Heart right ventricle (tissue), 16 donors: ENCODE results near the gene MED4. TPM values are rescaled to one million over a fixed set of nuclear protein-coding genes. Genes with fewer than 3 reads are reported as not detected.

Source experiments
- ATAC-seq, 8 donors: fragments of 200-7000 bp; cut with Tn5 transposase; one replicate each; pipeline ENCODE4 v1.9.1; 2020; ENCODE audit warnings: mild to moderate bottlenecking in 8 of 8, moderate library complexity in 8 of 8, moderate number of reproducible peaks in 1 of 8
- DNase-seq, 2 donors: peaks; one replicate each; pipeline ENCODE4 v3.0.0-alpha.2; 2020
- H3K27ac ChIP-seq, 10 donors: fragments of 200-600 bp; sonication (generic) in 2 of 10; one replicate each; pipeline versions ENCODE4 v1.5.0 to v1.8.0; 2020 to 2022; ENCODE audit warnings: mild to moderate bottlenecking in 3 of 10
- H3K27me3 ChIP-seq, 7 donors: fragments of 200-600 bp; one replicate each; pipeline ENCODE4 v1.8.0; 2021 to 2022; ENCODE audit warnings: mild to moderate bottlenecking in 2 of 7
- H3K36me3 ChIP-seq, 9 donors: fragments of 200-600 bp; sonication (generic) in 1 of 9; one replicate each; pipeline versions ENCODE4 v1.5.0 to v1.8.0; 2020 to 2022; ENCODE audit warnings: mild to moderate bottlenecking in 2 of 9
- H3K4me1 ChIP-seq, 9 donors: fragments of 200-600 bp; sonication (generic) in 1 of 9; one replicate each; pipeline versions ENCODE4 v1.5.0 to v1.8.0; 2020 to 2022; ENCODE audit warnings: mild to moderate bottlenecking in 4 of 9
- H3K4me3 ChIP-seq, 10 donors: fragments of 200-600 bp; sonication (generic) in 2 of 10; one replicate each; pipeline versions ENCODE4 v1.5.0 to v1.8.0; 2020 to 2022; ENCODE audit warnings: mild to moderate bottlenecking in 7 of 10, moderate library complexity in 2 of 10
- H3K9me3 ChIP-seq, 11 donors: fragments of 200-600 bp in 10 of 11; sonication (generic) in 2 of 11; one replicate each; pipeline versions ENCODE4 v1.5.0 to v1.8.0; 2013 to 2022; ENCODE audit warnings: mild to moderate bottlenecking in 2 of 11, control low read depth in 1 of 11, moderate library complexity in 1 of 11
- CTCF ChIP-seq, 9 donors: fragments of 200-600 bp; sonication (generic) in 2 of 9; IDR thresholded peaks; one replicate each; pipeline versions ENCODE4 v1.5.0 to v1.8.0; 2021 to 2022; ENCODE audit warnings: antibody characterized with exemption in 9 of 9, mild to moderate bottlenecking in 5 of 9, moderate library complexity in 1 of 9
- WGBS, 2 donors: extraction: QIAGEN DNeasy Blood & Tissue Kit; methylation state at CpG; one replicate each; pipeline ENCODE4 v1.1.7; 2013; ENCODE audit warnings: inconsistent platforms in 1 of 2; 5-methylcytosine and 5-hydroxymethylcytosine counted together
- intact Hi-C, 10 donors: fragments of 100-400 bp; cut with DNase I; formaldehyde crosslinking; loops; one replicate each; pipeline versions ENCODE4 v1.11.1 to v1.14.2; 2022
- polyA plus RNA-seq, 2 donors: library from polyadenylated mRNA; stranded (reverse); fragments of 200-250 nt; gene quantifications; one replicate each; pipeline ENCODE4 v1.2.3, GENCODE V29; 2013
- total RNA-seq, 10 donors: library from RNA; stranded (reverse); fragmentation: NEBNext Ultra II Directional in 3 of 10; extraction: Animal tissue kit (Norgen Biotek cat#: 25700) in 3 of 10; gene quantifications; one replicate each; pipeline versions ENCODE4 v1.2.1 to v1.2.4, GENCODE V29; 2021 to 2023
- donor health status: Arrhythmogenic right ventricular cardiomyopathy.
- donor health status: ischemic (EF 13 %, LVEDD 7.1; RV severe dilation, severe dysfunction).
- donor health status: healthy with polysubstance abuse.
- donor health status: DM: no; HTN: yes; CAD: no.
- donor health status: DM: no; HTN: no; CAD: no.
- donor health status: ischemic (EF 25% LVEDD 6.9; RV normal size, moderate dysfunction).
- donor health status: ischemic (EF 25% LVEDD 5.7; RV mildly dilated, moderate dysfunction).
- donor health status: healthy.
- donor health status: DM: yes; HTN: yes; CAD: no.
- donor health status: Ischemic cardiomyopathy.
- donor health status: ischemic (EF 35%, LVEDD 5.7; RV mildly dilated, moderate dysfunction).
- donor health status: nonischemic (EF 11% LVEDD 7.7; RV severe dilation, severe dysfunction).
- donor health status: DM: yes; HTN: yes; CAD: no.
- donor health status: PGD.
- donor health status: ischemic (EF 29% LVEDD 5.4; RV normal size, mild dysfunction).
- donor health status: nonischemic (EF 23%, LVEDD 6.1; RV moderate dilation, normal function).

MED4 gene
- total and polyA plus RNA-seq, 12 donors: 42.7 to 57.7 (median 47.5) TPM

- peak overlapping the region in 2 of 10 donors; percentile 4 to 22 for H3K4me3 ChIP-seq
- WGBS, 2 donors: 13 to 14% methylated on average over 7 of the region's 7 CpGs
- DNase-seq: peak in 1 of 2 donors; percentile 77
These were observed 30.9 kb upstream of the MED4 start for GRCh38 chr13:48125794-48126228.

GRCh38 chr13:48123812-48124211 is 28.9 kb upstream of the MED4 start:
- Histone ChIP-seq H3K9me3 (no peaks in the 10 kb centered on the region), H3K36me3 (no peaks in the 10 kb centered on the region), H3K4me1 (peaks cover 13 to 71% (median 56%) of the 10 kb centered on the region in 9 donors), H3K4me3 (no peak overlapping the region), H3K27me3 (no peaks in the 10 kb centered on the region), H3K27ac (peak overlapping the region; percentile 17 to 94 (median 85))
- peak in 1 of 2 donors; percentile 21 for DNase-seq
- peak in 2 of 8 donors; percentile 30 to 34 for ATAC-seq
- intact Hi-C loops: loop anchor here in 7 of 10 donors (10.0 kb wide), 4 partner anchors 111 to 461 kb away; partner anchors contain the start of genes RB1 (in 3 of the 7) and ITM2B (in 1 of the 7)
- 57 to 69% methylated on average over 8 of the region's 8 CpGs for WGBS, 2 donors
- no peak for TF ChIP-seq CTCF (IDR thresholded peaks at IDR 0.05)

More at GRCh38 chr13:48125794-48126228, 30.9 kb upstream of the MED4 start:
- Histone ChIP-seq H3K4me1 (peaks cover 13 to 70% (median 56%) of the 10 kb centered on the region in 9 donors), H3K36me3 (no peaks in the 10 kb centered on the region), H3K9me3 (no peaks in the 10 kb centered on the region), H3K27ac (peak overlapping the region; percentile 73 to 94 (median 86)), H3K27me3 (no peaks in the 10 kb centered on the region)
- no peak for TF ChIP-seq CTCF (IDR thresholded peaks at IDR 0.05)
- ATAC-seq: peak; percentile 42 to 86 (median 74)
- intact Hi-C loops: loop anchor here in 8 of 10 donors (1.0 to 10.0 kb wide), 9 partner anchors 106 to 641 kb away; partner anchors contain the start of genes ITM2B (in 7 of the 8) and RB1 (in 5 of the 8)

DNA sequence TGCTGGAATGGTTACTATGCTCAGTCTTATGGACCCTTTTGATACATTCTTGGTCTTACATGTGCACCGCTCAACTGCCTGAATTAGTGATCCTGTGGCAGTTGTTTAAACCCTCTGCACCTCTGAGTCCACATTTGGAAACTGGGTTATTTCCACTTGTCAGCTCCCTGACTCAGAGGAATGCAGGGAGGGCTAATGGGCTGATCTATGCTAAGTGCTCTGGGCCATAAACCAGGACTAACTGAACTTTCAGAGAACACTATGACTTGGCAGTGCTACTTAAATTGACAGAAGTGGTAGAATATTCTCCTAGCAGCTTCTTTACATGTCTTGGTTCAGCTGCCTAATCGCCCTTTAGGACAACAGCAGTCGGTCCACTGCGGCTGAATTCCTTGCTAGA is 26.8 kb upstream of the MED4 start:
- no peaks in the 10 kb centered on the region for H3K27me3 ChIP-seq
- no peaks in the 10 kb centered on the region for H3K9me3 ChIP-seq
- DNase-seq (peak in 1 of 2 donors; percentile 35), ATAC-seq (peak in 7 of 8 donors; percentile 17 to 88 (median 74))
- H3K27ac ChIP-seq: peak overlapping the region in 9 of 10 donors; percentile 18 to 90 (median 56)
- H3K4me1 ChIP-seq: peaks cover 9 to 54% (median 45%) of the 10 kb centered on the region in 9 donors
- intact Hi-C loops: loop anchor here in 7 of 10 donors (10.0 kb wide), 4 partner anchors 113 to 463 kb away; partner anchors contain the start of genes RB1 (in 3 of the 7) and ITM2B (in 1 of the 7)
- no peak for TF ChIP-seq CTCF (IDR thresholded peaks at IDR 0.05)
- 66 to 73% methylated on average over 4 of the region's 4 CpGs for WGBS, 2 donors
- no peak overlapping the region for H3K4me3 ChIP-seq
- H3K36me3 ChIP-seq: no peaks in the 10 kb centered on the region

- ATAC-seq (no peak), DNase-seq (no peak)
- Histone ChIP-seq H3K4me1 (peaks cover 5 to 39% (median 31%) of the 10 kb centered on the region in 9 donors), H3K36me3 (no peaks in the 10 kb centered on the region), H3K9me3 (no peaks in the 10 kb centered on the region), H3K27ac (no peak overlapping the region), H3K27me3 (no peaks in the 10 kb centered on the region), H3K4me3 (no peak overlapping the region)
- 94% methylated on average over 3 of the region's 3 CpGs for WGBS, 2 donors
- no peak for TF ChIP-seq CTCF (IDR thresholded peaks at IDR 0.05)
- intact Hi-C loops: loop anchor here in 7 of 10 donors (10.0 kb wide), 4 partner anchors 115 to 465 kb away; partner anchors contain the start of genes RB1 (in 3 of the 7) and ITM2B (in 1 of the 7)
These were observed 25.3 kb upstream of the MED4 start for GRCh38 chr13:48120241-48120640.
